ENCODE results near the gene CTSL.
"Not testable (repeated sequence)": the region's sequence is repeated elsewhere in the genome, so short reads cannot be mapped to it uniquely, and the experiment has no call there.

Gene CTSL

GRCh38 chr9:87722393-87723088 is 3.4 kb upstream of the CTSL start:
- DNase-seq: no peak

- no peak for DNase-seq
These were observed 491 bp upstream of the CTSL start for GRCh38 chr9:87725356-87725899.

DNA sequence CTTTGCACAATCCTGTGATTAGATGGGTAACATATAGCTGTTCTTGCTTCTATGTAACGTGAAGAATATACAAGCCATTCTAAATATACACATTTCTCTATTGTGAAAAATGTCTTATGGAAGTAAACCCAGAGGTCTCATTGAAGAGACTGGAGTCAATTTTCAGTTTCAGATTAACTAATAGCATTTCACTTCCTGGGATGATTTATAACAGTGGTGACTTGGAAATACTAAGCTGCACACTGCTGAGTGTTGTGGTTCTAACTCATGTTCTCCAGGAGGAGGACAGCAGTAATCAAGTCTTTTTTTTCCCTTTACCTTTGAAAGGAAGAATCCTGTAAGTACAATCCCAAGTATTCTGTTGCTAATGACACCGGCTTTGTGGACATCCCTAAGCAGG is 3.3 kb downstream of the CTSL start:
- no peak for DNase-seq

DNA sequence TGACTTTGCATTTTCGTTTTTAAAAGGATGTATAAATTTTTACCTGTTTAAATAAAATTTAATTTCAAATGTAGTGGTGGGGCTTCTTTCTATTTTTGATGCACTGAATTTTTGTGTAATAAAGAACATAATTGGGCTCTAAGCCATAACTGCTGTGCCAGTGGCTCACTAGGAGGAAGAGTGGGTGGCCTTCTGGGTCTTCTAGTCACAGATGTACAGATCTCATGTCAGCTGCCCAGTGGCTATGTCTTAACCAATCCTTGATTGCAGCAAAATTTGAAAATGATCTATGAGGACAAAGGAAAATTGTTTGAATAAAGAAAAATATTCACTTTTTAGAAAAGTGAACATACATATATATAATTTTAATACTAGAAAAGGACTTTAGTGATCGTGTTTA is 5.4 kb downstream of the CTSL start:
- DNase-seq: no peak

- no peak for DNase-seq
These were observed 6.4 kb downstream of the CTSL start for GRCh38 chr9:87732344-87732743.

DNA sequence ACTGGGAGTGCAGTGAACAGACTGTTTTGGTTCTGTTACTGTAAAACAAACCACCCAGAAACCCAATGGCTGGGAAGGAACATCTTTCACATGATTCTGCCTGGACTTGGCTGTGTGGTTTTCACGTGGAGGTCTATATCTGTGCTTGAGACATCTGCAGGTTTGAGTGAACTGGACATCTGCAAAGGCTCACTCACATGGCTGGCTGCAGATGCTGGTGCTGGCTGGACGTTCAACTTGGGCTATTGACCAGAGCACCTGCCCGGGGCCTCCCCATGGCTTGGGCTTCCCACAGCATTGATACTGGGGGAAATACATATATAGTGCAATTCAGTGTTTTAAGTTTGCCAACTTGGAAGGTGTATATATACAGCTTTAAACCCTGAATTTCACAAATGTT is 6.8 kb downstream of the CTSL start:
- no peak for DNase-seq

DNA sequence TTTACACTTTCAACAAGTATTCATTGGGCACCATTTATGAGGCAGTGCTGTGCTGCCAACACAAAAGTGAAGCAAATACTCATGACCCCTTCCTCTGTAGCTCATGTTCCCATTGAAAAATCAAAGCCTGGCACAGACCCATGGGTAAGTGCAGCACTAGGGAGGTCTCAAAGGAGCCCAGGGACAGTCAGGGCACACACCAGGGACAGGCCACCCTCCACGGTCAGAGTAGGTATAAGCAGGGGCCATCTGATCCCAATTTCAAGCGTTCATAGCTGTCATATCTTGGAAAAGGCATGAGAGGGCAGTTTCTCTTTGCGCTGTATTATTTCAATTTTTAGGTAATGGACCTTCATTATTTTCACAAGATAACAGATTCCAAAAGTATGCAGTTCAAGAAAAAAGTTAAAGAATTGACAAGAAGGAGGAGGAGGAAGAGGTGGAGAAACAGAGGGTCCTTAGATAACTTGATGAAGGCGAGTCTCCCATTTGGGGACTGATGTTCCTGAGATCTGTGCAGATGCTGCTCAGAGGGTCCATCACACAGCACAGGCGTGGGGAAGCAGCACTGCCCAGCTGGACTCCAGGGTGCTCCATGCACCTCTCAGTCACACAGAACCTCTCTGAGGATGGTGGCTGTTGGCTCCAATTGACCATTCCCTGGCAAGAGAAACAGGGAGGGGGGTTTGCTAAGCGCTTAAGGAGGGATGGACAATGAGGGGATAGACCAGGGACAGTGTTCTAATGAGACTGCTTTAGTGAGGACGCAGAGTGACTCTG is 7.5 kb downstream of the CTSL start:
- DNase-seq: no peak

- DNase-seq: no peak
These were observed 8.2 kb downstream of the CTSL start for GRCh38 chr9:87734106-87734505.

- DNase-seq: no peak
These were observed 13.6 kb downstream of the CTSL start for GRCh38 chr9:87739546-87739945.

DNA sequence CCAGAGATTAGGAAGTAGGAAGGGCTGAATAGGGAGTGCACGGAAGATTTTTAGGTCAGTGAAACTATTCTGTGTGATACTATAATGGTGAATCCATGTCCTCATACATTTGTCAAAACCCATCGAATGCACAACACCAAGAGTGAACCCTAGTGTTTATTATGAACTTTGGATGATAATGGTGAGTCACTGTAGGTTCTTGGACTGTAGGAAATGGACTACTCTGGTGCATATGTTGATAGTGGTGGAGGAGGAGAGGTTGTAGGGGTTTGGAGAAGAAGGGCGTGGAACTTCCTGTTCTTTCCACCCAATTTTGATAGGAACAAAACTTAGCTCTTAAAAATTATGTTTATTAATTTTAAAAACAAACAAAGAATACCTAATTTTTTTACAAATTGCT is 14.3 kb downstream of the CTSL start:
- no peak for DNase-seq

- no peak for DNase-seq
These were observed 15.4 kb downstream of the CTSL start for GRCh38 chr9:87741326-87741725.

- DNase-seq: no peak
These were observed 16.0 kb downstream of the CTSL start for GRCh38 chr9:87741891-87742290.

- no peak for DNase-seq
These were observed 17.0 kb downstream of the CTSL start for GRCh38 chr9:87742813-87743428.

DNA sequence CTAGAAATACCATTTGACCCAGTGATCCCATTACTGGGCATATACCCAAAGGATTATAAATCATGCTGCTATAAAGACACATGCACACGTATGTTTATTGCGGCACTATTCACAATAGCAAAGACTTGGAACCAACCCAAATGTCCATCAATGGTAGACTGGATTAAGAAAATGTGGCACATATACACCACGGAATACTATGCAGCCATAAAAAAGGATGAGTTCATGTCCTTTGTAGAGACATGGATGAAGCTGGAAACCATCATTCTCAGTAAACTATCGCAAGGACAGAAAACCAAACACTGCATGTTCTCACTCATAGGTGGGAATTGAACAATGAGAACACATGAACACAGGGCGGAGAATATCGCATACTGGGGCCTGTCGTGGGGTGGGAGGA is 18.3 kb downstream of the CTSL start:
- DNase-seq: not testable (repeated sequence)

GRCh38 chr9:87746186-87746585 is 20.3 kb downstream of the CTSL start:
- no peak for DNase-seq

- DNase-seq: no peak
These were observed 23.0 kb downstream of the CTSL start for GRCh38 chr9:87748881-87749280.

GRCh38 chr9:87749335-87750035 is 23.6 kb downstream of the CTSL start:
- DNase-seq: no peak

- DNase-seq: no peak
These were observed 24.8 kb downstream of the CTSL start for GRCh38 chr9:87750726-87751125.

DNA sequence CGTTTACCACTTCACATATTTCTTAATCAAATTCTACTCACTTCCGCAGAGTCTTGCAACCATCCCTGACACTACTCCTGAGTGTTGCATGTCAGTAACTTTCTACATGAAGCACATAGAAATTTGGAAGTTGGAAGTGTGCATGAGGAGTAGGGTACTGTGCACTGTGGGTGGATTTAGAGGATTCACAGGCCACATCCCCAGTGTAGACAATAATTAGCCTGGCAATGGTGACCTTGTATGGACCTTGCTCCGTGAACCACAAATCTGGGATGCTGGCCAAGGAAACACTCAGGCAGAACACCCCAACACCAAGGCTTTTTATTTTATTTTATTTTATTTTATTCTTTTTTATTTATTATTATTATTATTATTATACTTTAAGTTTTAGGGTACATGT is 25.5 kb downstream of the CTSL start:
- no peak for DNase-seq

DNA sequence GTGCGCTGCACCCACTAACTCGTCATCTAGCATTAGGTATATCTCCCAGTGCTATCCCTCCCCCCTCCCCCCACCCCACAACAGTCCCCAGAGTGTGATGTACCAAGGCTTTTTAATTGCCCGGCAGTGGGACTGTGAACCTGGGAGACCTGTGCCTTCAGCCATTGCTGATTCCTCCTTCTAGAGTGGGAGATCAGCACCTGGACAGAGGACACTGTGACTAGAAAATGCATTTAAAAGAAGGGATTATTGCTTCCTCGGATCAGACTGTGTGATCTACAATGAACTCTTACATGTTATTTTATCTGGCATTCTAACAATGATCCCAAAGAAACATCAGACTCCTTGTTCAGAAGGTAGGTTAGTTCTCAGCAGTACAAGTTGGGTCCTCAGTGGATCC is 25.9 kb downstream of the CTSL start:
- DNase-seq: no peak

DNA sequence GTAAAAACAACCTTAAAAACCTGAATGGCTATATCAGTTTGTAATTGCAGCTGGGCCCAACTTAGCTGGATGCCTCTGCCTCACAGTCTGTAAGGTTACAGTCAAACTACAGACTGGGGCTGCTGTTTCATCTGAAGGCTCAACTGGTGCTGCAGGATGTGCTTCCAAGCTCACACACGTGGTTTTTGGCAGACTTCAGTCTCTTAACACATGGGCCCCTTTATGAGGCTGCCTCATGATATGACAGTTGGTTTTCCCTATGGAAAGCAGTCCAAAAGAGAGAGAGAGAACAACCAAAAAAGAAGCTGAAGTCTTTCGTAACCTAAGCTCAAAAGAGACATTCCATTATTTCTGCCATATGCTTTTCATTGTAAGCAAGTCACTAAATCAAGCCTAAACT is 27.4 kb downstream of the CTSL start:
- DNase-seq: no peak

- not testable (repeated sequence) for DNase-seq
These were observed 32.4 kb downstream of the CTSL start for GRCh38 chr9:87758330-87758729.

DNA sequence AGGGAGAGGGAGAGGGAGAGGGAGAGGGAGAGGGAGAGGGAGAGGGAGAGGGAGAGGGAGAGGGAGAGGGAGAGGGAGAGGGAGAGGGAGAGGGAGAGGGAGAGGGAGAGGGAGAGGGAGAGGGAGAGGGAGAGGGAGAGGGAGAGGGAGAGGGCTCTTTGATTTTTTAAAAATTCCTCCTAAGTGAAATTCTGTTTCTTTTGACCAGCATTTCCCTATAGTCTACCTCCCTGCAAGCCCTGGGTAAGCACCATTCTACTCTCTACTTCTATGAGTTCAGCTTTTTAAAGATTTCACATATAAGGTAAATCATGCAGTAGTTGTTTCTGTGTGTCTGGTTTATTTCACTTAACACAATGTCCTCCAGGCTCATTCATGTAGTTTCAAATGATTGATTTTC is 34.1 kb downstream of the CTSL start:
- not testable (repeated sequence) for DNase-seq

Data from NCI-H82 (cell line).